ENCODE results near the gene ICAM1. TPM values are rescaled to one million over a fixed set of nuclear protein-coding genes. Genes with fewer than 3 reads are reported as not detected.

Gene ICAM1
- total and polyA plus RNA-seq, 2 of the 13 experiments (the other 11 are each of a cell fraction or from before 2014, with no cell fraction given): 37.9 to 98.4 TPM

- TF ChIP-seq ZNF687 (CRISPR knock-in tag; IDR thresholded peaks at IDR 0.05) (peak; percentile 75), ARID2 (CRISPR knock-in tag; IDR thresholded peaks at IDR 0.05; ENCODE audit: borderline replicate concordance) (no peak), POLR2AphosphoS5 (IDR thresholded peaks at IDR 0.05; ENCODE audit: low read depth, low read length) (0 out of 2 replicates have a peak, but pooled peaks have one; percentile 44), ZFY (CRISPR knock-in tag; IDR thresholded peaks at IDR 0.05) (0 out of 2 replicates have a peak, but pooled peaks have one; percentile 8), ZNF136 (CRISPR knock-in tag; IDR thresholded peaks at IDR 0.05; ENCODE audit: low read depth) (0 out of 2 replicates have a peak, but pooled peaks have one; percentile 17), PHF20 (CRISPR knock-in tag; IDR thresholded peaks at IDR 0.05) (no peak), ZNF407 (CRISPR knock-in tag; IDR thresholded peaks at IDR 0.05; ENCODE audit: not compliant biosample characterization) (no peak), MAZ (IDR thresholded peaks at IDR 0.05; ENCODE audit: borderline replicate concordance, low read depth, low read length) (no peak), MAZ (CRISPR knock-in tag; IDR thresholded peaks at IDR 0.05; ENCODE audit: low read depth) (peak; percentile 53; the same call in 1 of the 2 replicates), KMT2B (CRISPR knock-in tag; IDR thresholded peaks at IDR 0.05) (0 out of 2 replicates have a peak, but pooled peaks have one; percentile 27), ZNF800 (CRISPR knock-in tag; IDR thresholded peaks at IDR 0.05) (peak; percentile 94; the same call in 1 of the 2 replicates), ATF7-NPFF (CRISPR knock-in tag; IDR thresholded peaks at IDR 0.05; ENCODE audit: low read depth) (0 out of 2 replicates have a peak, but pooled peaks have one; percentile 29)
Observed at GRCh38 chr19:10290876-10291553, 20.1 kb downstream of the ICAM1 start (continued).

Measured in HepG2 (cell line).